GM13976 (cell line): Measurements from ENCODE around the gene SOX6.

Experiments used
- DNase-seq: peaks from one replicate; pipeline ENCODE4 v3.0.0; 2012; ENCODE audit warnings: low spot score
- in situ Hi-C: fragments of 300-500 bp; cut with MboI; formaldehyde crosslinking; loops from one replicate; pipeline ENCODE4 v1.12.0; 2022; ENCODE audit warnings: low sequenced_read_pairs, mixed read lengths, inconsistent platforms; ENCODE audit not compliant: unreplicated experiment
- TF ChIP-seq, protein P1 (sequence below): IDR thresholded peaks from 2 replicates; pipeline ENCODE4 v1.5.1; 2012; ENCODE audit warnings: borderline replicate concordance, mild to moderate bottlenecking; ENCODE audit not compliant: insufficient read depth; ENCODE audit errors: extremely low read depth, missing control alignments, control extremely low read depth

SOX6 gene

GRCh38 chr11:16276251-16276650 is 80.1 kb downstream of the SOX6 start:
- in situ Hi-C loops = no loop called here
- DNase-seq = no peak
- TF ChIP-seq, protein P1, sequence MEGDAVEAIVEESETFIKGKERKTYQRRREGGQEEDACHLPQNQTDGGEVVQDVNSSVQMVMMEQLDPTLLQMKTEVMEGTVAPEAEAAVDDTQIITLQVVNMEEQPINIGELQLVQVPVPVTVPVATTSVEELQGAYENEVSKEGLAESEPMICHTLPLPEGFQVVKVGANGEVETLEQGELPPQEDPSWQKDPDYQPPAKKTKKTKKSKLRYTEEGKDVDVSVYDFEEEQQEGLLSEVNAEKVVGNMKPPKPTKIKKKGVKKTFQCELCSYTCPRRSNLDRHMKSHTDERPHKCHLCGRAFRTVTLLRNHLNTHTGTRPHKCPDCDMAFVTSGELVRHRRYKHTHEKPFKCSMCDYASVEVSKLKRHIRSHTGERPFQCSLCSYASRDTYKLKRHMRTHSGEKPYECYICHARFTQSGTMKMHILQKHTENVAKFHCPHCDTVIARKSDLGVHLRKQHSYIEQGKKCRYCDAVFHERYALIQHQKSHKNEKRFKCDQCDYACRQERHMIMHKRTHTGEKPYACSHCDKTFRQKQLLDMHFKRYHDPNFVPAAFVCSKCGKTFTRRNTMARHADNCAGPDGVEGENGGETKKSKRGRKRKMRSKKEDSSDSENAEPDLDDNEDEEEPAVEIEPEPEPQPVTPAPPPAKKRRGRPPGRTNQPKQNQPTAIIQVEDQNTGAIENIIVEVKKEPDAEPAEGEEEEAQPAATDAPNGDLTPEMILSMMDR = no peak

DNA sequence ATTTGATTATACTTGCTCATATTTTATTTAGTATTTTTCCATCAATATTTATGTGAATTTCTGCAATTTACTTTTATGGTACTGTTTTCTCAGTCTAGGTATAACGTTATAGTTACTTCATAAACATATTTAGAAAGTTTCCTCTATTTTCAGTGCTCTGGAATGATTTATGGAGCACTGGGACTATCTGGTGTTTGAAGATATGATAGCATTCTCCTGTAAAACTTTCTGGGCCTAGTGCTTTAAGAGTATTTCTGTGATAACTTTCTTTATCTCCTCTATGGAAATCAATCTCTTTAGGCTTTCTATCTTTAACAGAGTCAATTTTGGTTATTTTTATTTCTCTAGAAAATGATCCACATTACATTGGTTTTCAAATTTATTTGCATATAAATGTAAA is 85.1 kb downstream of the SOX6 start:
- DNase-seq = no peak
- TF ChIP-seq, protein P1 = no peak

DNA sequence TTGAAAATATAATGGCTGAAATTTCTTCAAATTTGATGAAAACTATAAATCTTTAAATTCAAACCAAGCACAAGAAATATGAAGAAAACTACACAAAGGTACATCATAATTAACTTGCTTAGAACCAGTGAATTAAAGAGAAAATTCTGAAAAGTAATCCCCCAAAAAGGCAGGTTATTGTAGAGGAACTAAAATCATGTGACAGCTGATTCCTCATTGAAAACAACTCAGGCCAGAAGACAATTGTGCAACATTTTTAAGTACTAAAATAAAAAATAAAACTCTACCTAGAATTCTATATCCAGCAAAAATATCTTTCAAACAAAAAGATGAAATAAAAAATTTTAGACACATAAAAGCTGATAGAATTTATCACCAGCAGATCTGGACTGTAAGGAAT is 90.3 kb downstream of the SOX6 start:
- TF ChIP-seq, protein P1 = no peak
- no peak for DNase-seq
- in situ Hi-C loops = no loop called here

More for the DNA sequence above, 85.1 kb downstream of the SOX6 start:
- in situ Hi-C loops = no loop called here

DNA sequence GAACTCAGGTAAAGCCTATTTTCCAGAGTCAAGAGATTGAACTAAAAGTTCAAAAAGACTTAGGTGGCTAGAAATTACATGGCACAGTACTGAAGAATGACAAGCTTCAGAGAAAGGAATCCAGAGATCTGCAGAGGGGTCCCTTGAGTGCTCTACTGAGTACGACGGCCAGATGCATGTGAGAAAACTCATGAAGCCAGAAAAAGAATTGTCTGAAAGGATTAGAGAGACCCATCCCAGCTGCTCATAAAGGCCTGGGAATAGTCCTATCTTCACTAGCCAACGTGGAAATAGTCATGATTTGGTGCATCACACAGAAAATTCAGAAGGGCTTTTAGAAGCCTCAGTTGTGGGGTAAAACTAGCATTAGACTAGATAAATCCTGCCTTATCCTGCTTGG is 91.3 kb downstream of the SOX6 start:
- in situ Hi-C loops = no loop called here
- DNase-seq = no peak
- TF ChIP-seq, protein P1 = no peak

DNA sequence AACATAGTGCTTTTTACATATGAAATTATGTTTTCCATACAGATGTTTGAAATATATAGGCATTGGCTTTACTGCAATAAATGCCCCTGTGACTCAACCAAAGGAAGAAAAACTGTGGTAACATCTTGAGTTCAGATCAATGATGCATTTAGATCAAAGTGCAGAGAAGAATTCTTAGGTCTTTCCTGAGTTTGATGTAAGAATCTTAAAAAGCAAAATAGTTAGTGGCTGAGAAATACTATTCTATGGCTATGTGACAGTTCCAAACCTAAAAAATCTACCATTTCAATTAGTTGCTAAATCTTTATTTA is 93.7 kb downstream of the SOX6 start:
- TF ChIP-seq, protein P1 = no peak
- in situ Hi-C loops = no loop called here
- DNase-seq = no peak

DNA sequence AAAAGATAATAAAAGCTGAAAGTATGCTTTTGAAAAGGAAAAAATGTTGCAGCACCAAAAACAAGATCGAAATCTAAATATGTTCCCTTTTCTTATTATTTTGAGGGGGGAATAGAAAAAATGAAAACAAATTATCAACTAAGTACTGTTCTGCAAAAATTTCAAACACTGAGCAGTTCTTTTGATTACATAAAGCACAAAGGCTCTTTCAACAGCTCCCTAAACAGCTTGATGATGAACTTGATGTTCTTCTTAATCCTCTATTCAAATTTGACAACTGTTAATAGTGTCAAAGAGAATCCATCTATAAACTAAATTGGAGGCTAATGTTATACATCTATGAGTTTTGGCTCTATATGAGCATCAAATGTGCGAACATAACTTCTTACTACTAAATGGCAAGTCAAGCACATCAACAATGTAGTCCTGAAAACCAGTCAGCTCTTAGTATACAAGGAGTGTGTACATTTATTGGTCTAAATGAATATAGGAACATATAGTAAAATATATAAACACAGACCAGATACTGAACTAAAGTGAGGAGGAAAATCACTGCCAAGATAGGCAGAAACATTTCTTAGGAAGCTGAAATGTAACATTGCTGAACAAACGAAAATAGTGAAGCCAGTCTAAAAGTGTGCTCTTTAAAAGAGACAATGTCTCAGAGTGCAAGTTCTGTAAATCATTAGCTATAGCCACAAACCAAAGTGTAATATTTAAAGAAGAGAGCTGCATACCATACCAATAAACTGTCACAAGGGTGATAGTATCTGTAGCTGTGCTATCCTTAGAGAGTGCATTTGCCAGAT is 94.3 kb downstream of the SOX6 start:
- TF ChIP-seq, protein P1 = no peak

More for the DNA sequence above, 94.3 kb downstream of the SOX6 start:
- in situ Hi-C loops = no loop called here
- DNase-seq = no peak
